HCT116 (cell line): ENCODE data around the gene ZNF532.

ENCODE experiments used
- CTCF ChIP-seq, 3 experiments: fragments of 200-600 bp in 1 of 3; sonication (generic) in 1 of 3; IDR thresholded peaks in 2 of 3; conservative IDR thresholded peaks in 1 of 3; 2 replicates each; pipeline ENCODE4 v1.5.1; 2012 to 2017; ENCODE audit warnings: low read depth in 2 of 3, low read length in 2 of 3, antibody characterized with exemption in 1 of 3, borderline replicate concordance in 1 of 3, control low read depth in 1 of 3, mild to moderate bottlenecking in 1 of 3, mixed read lengths in 1 of 3, mixed run types in 1 of 3, moderate library complexity in 1 of 3; ENCODE audit not compliant: insufficient read depth in 1 of 3
- ELF1 ChIP-seq: IDR thresholded peaks from 2 replicates; pipeline ENCODE4 v1.6.1; 2012; ENCODE audit warnings: low read depth, borderline replicate concordance
- EZH2 ChIP-seq: fragments of 200-600 bp; sonication (generic); IDR thresholded peaks from 2 replicates; pipeline ENCODE4 v1.6.1; 2017; ENCODE audit warnings: antibody characterized with exemption, mixed run types
- JUND ChIP-seq: IDR thresholded peaks from 2 replicates; pipeline ENCODE4 v1.6.1; 2012
- MAX ChIP-seq: IDR thresholded peaks from 2 replicates; pipeline ENCODE4 v1.6.1; 2012
- POLR2A ChIP-seq: IDR thresholded peaks from 2 replicates; pipeline ENCODE4 v1.7.0; 2011; ENCODE audit warnings: borderline replicate concordance; ENCODE audit not compliant: insufficient read depth, insufficient read length; ENCODE audit errors: extremely low read depth
- REST ChIP-seq: IDR thresholded peaks from 2 replicates; pipeline ENCODE4 v1.6.1; 2012; ENCODE audit warnings: low read depth
- YY1 ChIP-seq: IDR thresholded peaks from 2 replicates; pipeline ENCODE4 v1.6.1; 2011; ENCODE audit warnings: low read length, low read depth, moderate library complexity, mild to moderate bottlenecking; ENCODE audit not compliant: insufficient replicate concordance; ENCODE audit errors: extremely low read depth
- ZNF274 ChIP-seq: fragments of 200-500 bp; sonication (Bioruptor generic); IDR thresholded peaks from 2 replicates; pipeline ENCODE4 v1.6.1; 2014; ENCODE audit warnings: mild to moderate bottlenecking, low read depth, low read length, inconsistent platforms

- TF ChIP-seq REST (no peak), CTCF (IDR thresholded peaks at IDR 0.05 in 2 of 3, conservative IDR thresholded peaks at IDR 0.05 in 1 of 3; ENCODE audit: borderline replicate concordance in 1 of 3, insufficient read depth in 1 of 3, low read depth in 2 of 3, low read length in 2 of 3) (no peak), YY1 (no peak), MAX (no peak), POLR2A (no peak), EZH2 (no peak), JUND (no peak), ZNF274 (no peak), ELF1 (no peak)
Measured at GRCh38 chr18:58865033-58865590, 435 bp downstream of the ZNF532 start.
